ENCODE results near the gene CDC73. TPM values are rescaled to one million over a fixed set of nuclear protein-coding genes. Genes with fewer than 3 reads are reported as not detected.

The CDC73 gene
- polyA plus RNA-seq (ENCODE audit: insufficient read length), result 28.1 TPM

- peak; percentile 96 for DNase-seq
These were observed at the start of gene CDC73 for GRCh38 chr1:193121616-193122593. CDC73 (plus strand) TSS chr1:193122031; CDS start chr1:193122201, 170 bp downstream.

- no peak for DNase-seq
These were observed 43.8 kb upstream of the CDC73 start for GRCh38 chr1:193077991-193078390.

- DNase-seq, result no peak
These were observed 42.6 kb upstream of the CDC73 start for GRCh38 chr1:193079187-193079586.

GRCh38 chr1:193083365-193084088, 38.3 kb upstream of the CDC73 start:
- DNase-seq, result no peak

GRCh38 chr1:193085263-193085662, 36.6 kb upstream of the CDC73 start:
- no peak for DNase-seq

GRCh38 chr1:193086342-193086741, 35.5 kb upstream of the CDC73 start:
- DNase-seq, result no peak

GRCh38 chr1:193087893-193088292, 33.9 kb upstream of the CDC73 start:
- DNase-seq, result no peak

GRCh38 chr1:193090865-193091264, 31.0 kb upstream of the CDC73 start:
- DNase-seq, result no peak

- DNase-seq, result no peak
These were observed 27.7 kb upstream of the CDC73 start for GRCh38 chr1:193094112-193094511.

- DNase-seq, result no peak
These were observed 19.2 kb upstream of the CDC73 start for GRCh38 chr1:193102662-193103061.

- DNase-seq, result no peak
These were observed 17.9 kb upstream of the CDC73 start for GRCh38 chr1:193103759-193104501.

- no peak for DNase-seq
These were observed 17.3 kb upstream of the CDC73 start for GRCh38 chr1:193104502-193104906.

- peak; percentile 87 for DNase-seq
These were observed 16.7 kb upstream of the CDC73 start, which contains the start of gene GLRX2 for GRCh38 chr1:193104907-193105820. GLRX2 (minus strand) TSS chr1:193105414; CDS start chr1:193105382, 32 bp downstream.

- no peak for DNase-seq
These were observed 16.0 kb upstream of the CDC73 start for GRCh38 chr1:193105821-193106177.

- DNase-seq, result no peak
These were observed 13.4 kb upstream of the CDC73 start for GRCh38 chr1:193108471-193108870.

- DNase-seq, result no peak
These were observed 12.2 kb upstream of the CDC73 start for GRCh38 chr1:193109619-193110018.

- DNase-seq, result no peak
These were observed 11.6 kb upstream of the CDC73 start for GRCh38 chr1:193110246-193110645.

GRCh38 chr1:193110864-193111263, 11.0 kb upstream of the CDC73 start:
- DNase-seq, result no peak

- no peak for DNase-seq
These were observed 10.2 kb upstream of the CDC73 start for GRCh38 chr1:193111641-193112090.

GRCh38 chr1:193113258-193113991, 8.4 kb upstream of the CDC73 start:
- DNase-seq, result no peak

- no peak for DNase-seq
These were observed 7.9 kb upstream of the CDC73 start for GRCh38 chr1:193113992-193114332.
